ENCODE measurements around the gene CPXM2.

DNA sequence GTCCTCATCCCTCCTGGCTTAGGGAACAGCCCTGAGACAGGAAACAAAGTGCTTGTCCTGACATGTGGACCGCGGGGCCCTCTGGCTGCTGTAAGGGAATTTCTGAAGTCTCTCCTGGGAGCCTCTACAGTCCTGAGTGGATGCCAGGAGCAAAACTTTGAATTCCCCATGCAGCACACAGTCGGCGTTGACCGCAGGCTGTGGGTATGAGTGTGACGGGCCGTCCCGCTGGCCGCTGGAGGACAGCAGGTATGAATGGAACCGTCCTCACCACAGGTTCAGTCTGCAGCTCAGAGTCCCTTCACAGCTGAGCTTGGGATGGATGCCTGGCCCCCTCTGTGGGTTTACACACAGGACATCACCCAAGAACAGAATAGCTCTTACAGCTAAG lies 130.6 kb downstream of the CPXM2 start:
- TF ChIP-seq MAZ (IDR thresholded peaks at IDR 0.05; ENCODE audit: borderline replicate concordance, low read depth, low read length) (no peak), POLR2A (IDR thresholded peaks at IDR 0.05; ENCODE audit: low read length) (no peak), HDAC2 (IDR thresholded peaks at IDR 0.05) (no peak), BHLHE40 (IDR thresholded peaks at IDR 0.05; ENCODE audit: low read depth, low read length) (no peak)
- TF ChIP-seq, protein P1, sequence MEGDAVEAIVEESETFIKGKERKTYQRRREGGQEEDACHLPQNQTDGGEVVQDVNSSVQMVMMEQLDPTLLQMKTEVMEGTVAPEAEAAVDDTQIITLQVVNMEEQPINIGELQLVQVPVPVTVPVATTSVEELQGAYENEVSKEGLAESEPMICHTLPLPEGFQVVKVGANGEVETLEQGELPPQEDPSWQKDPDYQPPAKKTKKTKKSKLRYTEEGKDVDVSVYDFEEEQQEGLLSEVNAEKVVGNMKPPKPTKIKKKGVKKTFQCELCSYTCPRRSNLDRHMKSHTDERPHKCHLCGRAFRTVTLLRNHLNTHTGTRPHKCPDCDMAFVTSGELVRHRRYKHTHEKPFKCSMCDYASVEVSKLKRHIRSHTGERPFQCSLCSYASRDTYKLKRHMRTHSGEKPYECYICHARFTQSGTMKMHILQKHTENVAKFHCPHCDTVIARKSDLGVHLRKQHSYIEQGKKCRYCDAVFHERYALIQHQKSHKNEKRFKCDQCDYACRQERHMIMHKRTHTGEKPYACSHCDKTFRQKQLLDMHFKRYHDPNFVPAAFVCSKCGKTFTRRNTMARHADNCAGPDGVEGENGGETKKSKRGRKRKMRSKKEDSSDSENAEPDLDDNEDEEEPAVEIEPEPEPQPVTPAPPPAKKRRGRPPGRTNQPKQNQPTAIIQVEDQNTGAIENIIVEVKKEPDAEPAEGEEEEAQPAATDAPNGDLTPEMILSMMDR (IDR thresholded peaks at IDR 0.05) = no peak
